Fibroblast of skin of left biceps (primary cell): ENCODE measurements around the gene NUTM1.
A peak's percentile ranks its signal among the peaks of the same experiment; 100 is the strongest.

ENCODE experiments used
- DNase-seq, 2 experiments: peaks; one replicate each; pipeline ENCODE4 v3.0.0-alpha.2; 2013; ENCODE audit warnings: low read depth in 2 of 2

The NUTM1 gene, protein sequence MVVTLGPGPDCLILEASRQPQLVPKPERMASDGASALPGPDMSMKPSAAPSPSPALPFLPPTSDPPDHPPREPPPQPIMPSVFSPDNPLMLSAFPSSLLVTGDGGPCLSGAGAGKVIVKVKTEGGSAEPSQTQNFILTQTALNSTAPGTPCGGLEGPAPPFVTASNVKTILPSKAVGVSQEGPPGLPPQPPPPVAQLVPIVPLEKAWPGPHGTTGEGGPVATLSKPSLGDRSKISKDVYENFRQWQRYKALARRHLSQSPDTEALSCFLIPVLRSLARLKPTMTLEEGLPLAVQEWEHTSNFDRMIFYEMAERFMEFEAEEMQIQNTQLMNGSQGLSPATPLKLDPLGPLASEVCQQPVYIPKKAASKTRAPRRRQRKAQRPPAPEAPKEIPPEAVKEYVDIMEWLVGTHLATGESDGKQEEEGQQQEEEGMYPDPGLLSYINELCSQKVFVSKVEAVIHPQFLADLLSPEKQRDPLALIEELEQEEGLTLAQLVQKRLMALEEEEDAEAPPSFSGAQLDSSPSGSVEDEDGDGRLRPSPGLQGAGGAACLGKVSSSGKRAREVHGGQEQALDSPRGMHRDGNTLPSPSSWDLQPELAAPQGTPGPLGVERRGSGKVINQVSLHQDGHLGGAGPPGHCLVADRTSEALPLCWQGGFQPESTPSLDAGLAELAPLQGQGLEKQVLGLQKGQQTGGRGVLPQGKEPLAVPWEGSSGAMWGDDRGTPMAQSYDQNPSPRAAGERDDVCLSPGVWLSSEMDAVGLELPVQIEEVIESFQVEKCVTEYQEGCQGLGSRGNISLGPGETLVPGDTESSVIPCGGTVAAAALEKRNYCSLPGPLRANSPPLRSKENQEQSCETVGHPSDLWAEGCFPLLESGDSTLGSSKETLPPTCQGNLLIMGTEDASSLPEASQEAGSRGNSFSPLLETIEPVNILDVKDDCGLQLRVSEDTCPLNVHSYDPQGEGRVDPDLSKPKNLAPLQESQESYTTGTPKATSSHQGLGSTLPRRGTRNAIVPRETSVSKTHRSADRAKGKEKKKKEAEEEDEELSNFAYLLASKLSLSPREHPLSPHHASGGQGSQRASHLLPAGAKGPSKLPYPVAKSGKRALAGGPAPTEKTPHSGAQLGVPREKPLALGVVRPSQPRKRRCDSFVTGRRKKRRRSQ

DNA sequence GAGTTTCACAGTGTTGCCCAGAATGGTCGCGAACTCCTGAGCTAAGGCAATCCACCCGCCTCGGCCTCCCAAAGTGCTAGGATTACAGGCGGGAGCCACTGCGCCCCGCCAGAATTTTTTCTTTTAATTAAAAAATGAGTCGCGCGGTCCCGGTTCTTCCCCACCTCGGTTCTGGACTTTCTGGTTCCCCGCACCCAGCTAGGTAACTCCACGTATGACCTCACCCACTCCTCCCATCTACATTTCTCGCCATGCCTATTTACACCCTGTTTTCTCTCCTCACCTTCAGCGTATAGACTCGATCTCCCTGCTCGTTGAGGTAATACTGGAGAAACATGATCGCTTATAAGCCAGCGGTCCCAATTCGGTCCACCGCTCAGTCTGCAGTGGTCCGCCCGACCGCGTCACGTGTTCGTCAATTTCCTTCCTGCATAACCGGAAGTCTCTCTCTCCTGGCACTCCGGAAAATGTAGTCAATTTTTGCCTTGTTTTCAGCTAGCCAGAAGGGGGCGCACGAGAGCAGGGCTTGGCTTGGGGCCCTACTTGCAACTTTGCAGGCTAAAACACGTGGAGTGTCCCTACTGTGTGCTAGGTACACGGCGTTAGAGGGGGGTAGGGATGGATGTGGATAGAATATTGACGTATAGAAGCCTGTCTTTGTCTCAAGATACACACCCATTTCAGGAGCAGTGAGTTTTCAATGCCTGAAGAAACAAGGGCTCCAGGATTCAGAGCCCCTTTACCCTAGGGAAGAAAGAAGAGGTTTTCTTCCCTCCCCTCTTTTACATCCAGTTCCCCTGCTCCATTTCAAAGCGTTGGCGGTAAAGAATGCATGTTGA lies at the start of gene NUTM1, which contains the start of gene NOP10:
Gene NUTM1, plus strand, starts transcription at position 579 of the 839 bp plus-strand sequence. CDS start 382 bp downstream, outside the sequence.
Gene NOP10, minus strand, starts transcription at position 400 of the 839 bp plus-strand sequence. Its CDS starts 63 bp downstream, at position 337.
- peak; percentile 73 to 74 for DNase-seq

DNA sequence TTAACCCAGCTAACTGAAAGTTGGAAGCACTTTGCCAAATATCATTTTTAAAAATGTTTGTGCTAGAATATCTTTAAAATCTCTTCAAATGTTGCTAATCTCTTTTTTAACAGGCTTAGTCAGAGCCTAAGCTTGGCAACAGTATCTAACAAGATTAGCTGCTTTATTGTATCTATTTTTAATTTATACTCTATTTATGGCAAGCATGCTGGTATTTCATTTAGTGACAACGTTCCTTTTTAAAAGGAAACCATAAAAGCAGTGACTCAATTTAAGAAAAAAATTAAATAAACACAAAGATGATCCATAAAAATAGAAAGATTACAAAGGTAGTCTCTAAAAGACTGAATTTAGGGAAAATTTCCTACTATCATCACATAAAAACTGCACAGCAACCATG lies 46.1 kb upstream of the NUTM1 start:
- DNase-seq, result no peak

DNA sequence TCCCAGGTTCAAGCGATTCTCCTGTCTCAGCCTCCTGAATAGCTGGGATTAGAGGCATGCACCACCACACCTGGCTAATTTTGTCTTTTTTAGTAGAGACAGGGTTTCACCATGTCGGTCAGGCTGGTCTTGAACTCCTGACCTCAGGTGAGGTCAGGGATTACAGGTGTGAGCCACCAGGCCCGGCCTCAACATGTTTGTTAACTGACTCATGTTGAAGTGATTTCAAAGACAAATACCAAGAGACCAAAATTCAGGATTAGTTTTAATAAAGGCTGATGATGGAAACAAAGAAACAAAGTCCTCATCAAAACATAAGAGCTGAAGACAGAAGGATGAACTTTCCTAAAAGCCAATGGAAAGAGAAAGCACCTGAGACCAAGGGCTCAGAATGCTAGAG lies 42.1 kb upstream of the NUTM1 start:
- DNase-seq, result no peak

DNA sequence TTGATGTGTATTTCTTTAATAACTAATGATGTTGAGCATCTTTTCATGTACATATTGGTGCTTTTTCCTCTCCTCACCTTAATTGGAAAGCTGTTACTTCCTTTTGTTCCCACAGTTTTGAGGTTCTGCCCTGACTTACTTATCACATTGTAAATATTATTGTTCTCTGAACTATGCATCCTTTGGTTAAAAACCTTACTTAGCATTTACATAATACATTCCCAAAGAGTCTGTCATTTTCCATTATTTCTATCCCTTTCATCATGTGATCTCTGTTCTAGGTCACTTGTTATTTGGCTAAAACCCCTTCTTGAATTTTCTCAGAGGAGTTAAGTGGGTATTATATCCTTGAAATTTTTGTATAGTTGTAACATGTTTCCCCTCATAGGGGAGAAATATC lies 38.5 kb upstream of the NUTM1 start:
- peak in 1 of 2 experiments; percentile 3 for DNase-seq

DNA sequence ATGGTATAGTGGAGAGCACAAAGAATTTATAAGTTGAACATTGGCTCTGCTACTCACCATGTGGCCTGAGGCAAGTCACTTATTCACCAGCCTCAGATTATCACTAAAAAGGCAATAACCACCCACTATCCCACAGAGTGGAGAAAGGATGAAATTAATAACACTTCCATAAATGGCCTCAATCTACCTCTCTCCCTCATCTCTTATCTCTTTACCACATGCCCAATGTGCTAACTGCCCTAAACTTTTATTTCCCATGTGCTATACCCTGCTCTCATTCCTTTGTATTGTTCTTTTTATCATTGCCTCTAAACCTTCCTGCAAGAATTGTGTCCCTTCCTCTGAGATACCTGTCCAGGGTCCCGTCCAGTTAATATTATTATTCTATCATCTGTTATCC lies 31.6 kb upstream of the NUTM1 start:
- no peak for DNase-seq

DNA sequence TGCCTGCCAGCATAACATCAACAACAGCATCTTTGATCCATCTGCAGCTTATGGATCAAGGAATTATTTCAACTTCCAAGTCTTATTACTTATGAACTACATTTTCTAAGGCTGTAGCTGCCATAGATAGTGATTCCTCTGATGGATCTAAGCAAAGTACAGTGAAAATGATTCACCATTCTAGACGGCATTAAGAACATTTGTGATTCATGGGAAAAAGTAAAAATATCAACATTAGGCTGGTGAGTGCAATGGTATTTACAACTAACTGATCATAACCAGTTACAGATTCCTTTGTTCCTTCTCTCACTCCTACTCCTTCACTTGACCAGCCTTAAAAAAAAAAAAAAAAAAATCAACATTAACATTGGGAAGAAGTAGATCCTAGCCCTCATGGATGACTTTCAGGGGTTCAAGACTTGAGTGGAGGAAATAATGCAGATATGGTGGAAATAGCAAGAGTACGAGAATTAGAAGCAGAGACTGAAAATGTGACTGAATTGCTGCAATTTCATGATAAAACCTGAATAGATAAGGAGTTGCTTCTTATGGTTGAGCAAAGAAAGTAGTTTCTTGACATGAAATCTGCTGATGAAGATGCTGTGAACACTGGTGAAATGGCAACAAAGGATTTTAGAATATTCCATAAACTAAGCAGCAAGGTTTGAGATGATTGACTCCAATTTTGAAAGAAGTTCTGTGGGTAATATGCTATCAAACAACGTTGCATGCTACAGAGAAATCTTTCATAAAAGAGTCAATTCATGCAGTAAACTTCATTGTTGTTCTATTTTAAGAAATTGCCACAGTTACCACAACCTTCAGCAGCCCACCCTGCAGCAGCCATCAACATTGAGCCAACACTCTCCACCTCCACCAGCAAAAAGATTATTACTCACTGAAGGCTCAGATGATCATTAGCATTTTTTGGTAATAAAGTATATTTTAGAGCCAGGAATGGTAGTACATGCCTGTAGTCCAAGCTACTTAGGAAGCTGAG lies 28.3 kb upstream of the NUTM1 start:
- DNase-seq, result no peak

DNA sequence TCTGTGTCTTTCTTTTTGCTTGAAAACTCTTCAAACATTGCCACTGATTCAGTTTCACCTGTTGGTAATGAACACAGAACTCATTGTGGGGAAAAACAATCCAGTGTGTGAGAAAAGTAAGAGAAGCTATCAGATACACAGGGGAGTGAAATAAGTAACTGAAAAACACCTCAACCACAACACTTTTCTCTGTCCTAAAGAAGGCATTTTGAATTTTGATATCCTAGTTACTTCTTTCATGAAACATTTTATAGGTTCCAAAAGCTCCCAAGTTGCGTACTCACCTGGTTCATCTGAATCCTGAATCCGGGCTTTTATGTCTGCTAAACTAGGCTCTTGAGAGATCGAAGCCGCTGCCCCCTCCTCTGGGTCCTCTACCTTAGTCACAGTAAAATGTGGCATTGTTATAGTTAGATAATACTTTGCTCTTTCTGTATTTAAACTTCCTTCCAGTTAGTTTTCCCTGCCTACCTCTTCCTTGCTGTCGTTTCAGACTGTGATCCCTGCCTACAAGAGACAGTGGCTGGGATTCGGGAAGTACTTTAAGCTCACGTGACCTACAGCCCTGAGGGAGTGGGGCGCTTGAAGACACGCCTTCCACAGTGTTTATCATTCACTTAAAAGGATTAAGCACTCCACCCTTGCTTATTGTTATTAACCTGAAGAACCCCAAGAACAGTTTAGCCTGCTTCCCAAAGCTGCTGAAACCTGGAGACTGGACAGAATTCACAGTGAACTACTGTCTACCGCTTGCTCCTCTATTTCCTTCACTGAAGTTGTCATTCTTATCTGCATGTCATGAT lies 24.6 kb upstream of the NUTM1 start:
- DNase-seq, result no peak

DNA sequence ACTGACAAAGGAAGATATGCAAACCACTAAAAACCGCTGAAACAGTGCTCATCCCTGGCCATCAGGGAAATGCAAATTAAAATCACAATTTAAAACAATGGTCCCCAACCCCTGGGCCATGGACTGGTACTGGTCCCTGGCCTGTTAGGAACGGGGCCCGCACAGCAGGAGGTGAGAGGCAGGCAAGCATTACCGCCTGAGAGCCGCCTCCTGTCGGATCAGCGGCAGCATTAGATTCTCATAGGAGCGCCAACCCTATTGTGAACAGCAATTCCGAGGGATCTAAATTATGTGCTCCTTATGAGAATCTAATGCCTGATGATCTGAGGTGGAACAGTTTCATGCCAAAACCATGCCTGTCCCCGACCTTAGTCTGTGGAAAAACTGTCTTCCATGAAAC lies 19.9 kb upstream of the NUTM1 start:
- no peak for DNase-seq

DNA sequence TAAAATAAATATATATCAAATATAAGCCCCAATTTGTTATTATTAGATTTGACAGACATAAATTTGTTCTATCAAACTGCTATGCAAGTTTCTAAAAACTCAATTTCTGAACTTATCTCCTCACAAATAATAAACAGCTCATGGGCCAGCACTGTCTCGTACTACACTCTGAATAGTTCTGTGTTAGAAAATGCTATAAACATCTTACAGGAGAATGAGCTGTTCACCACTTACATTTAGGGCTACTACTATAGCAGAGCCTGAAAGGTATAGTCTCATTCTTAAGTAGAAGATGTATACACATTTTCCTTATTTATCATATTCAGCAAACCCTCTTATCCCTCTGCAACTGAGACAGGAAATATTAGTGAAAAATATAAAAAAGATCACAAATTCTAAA lies 18.2 kb upstream of the NUTM1 start:
- DNase-seq, result no peak

DNA sequence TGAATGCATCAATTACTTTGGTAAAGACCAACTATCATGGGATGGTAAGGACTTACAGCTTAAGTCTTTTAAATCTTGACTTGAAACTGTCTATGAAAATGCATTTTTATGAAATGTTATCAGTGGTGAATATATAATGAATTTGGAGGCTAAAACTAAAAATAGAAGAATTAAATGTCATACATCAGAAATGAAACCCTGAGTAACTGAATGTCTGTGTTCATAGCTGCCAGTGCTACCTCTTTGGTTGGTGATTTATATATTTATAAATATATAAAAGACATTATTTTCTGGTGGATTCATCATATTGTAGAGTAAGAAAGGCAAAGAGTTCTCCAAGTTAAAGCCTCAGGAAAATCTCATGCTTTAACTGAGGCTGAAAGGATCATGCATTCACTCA lies 17.7 kb upstream of the NUTM1 start:
- no peak for DNase-seq

DNA sequence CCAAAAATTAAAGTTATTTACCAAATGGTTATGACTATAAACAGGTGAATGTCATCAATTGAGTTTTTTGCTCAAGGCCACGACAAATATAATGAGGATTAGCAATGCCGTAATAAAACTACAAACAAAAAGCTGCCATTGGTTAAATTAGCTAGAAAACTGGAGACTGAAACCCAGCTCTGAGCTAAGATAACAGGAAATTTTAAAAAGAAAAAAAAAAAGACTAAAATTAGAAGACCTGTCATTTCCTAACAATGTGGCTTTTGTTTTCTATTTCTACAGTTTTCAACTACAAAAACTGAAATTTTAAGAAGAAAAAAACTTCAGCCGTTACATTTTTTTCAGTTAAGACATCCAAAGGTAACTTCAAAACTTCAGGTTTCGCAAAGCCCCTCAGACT lies 15.2 kb upstream of the NUTM1 start:
- no peak for DNase-seq

DNA sequence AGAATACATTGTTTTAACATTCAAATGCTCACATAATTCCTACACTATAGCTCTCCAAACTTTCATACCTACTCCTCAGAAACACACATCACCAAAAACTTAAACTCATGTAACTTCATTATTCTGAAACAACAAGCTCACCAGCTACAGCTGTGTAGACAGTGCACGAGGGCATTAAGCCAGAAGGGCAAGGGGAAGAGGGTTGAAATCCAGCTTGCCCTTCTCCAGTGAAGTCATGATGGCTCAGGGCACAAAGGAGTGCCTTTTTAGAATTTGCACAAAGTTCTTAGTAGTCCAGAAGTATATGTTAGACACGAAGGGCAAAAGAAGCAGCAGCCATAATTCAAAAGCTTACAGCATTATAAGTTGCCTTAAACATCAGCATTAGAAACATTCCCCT lies 14.1 kb upstream of the NUTM1 start:
- DNase-seq, result no peak

DNA sequence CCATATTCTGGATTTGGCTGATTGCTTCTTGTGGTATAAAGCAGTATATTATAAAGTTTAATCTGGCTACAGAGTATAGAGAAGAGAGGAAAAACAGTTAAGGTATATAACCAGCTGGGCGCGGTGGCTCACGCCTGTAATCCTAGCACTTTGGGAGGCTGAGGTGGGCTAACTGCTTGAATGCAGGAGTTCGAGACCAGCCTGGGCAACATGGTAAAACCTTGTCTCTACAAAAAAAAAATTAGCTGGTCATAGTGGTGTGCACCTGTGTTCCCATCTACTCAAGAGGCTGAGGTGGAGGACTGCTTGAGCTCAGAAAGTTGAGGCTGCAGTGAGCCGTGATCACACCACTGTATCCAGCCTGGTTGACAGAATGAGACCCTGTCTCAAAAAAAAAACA lies 12.8 kb upstream of the NUTM1 start:
- DNase-seq, result no peak

DNA sequence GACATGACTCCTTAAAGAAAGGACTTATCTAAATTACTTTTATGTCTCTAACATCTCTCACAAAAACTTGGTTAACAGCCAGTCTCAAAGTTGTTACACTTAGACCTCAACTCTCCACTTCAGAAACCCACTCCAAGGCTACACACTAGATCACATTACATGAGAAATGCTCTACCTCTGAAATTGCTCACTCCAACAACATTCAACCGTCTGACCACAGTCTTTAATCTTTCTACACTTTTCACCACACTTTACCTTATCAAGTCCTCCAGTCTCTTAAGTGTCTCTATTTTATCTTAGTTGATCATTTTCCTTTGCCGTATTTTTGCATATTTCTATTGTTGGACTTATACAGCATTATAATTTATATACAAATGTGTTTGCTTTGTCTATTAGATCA lies 11.3 kb upstream of the NUTM1 start:
- DNase-seq, result no peak

DNA sequence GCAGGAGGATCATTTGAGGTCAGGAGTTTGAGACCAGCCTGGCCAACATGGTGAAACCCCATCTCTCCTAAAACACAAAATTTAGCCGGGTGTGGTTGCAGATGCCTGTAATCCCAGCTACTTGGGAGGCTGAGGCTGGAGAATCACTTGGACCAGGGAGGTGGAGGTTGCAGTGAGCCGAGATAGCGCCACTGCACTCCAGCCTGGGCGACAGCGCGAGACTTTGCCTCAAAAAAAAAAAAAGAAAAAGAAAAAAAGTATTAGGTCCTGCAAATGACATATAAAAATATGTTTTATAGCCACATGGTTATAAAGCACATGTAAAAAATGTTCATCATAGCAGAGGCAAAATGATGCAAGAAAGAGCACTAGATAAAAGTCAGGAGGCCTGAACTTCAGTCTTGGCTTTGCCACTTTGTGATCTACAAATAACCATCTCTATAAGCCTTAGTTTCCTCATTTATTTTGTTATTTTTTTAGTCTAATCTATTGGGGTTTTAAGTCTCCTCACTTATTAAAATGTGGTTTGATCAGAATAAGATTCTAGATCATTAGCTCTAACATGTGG lies 10.5 kb upstream of the NUTM1 start:
- DNase-seq, result no peak

DNA sequence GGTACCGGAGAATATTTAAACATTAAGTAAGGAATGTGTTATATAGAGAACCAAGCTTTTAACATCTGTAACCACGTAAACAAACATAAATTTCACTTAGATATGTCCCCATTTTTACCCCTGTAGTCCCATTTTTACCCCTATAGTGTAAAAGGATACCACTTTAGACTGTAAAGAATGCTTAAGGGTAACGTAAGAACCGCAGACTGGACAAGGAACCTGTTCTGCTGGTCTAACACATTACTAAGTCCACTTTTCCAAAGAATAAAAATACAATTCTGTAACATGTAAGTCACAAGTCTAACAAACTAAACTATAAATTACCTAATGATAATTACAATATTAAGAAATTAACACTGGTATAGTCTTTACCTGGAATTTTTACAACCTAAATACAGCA lies 8.4 kb upstream of the NUTM1 start:
- no peak for DNase-seq

DNA sequence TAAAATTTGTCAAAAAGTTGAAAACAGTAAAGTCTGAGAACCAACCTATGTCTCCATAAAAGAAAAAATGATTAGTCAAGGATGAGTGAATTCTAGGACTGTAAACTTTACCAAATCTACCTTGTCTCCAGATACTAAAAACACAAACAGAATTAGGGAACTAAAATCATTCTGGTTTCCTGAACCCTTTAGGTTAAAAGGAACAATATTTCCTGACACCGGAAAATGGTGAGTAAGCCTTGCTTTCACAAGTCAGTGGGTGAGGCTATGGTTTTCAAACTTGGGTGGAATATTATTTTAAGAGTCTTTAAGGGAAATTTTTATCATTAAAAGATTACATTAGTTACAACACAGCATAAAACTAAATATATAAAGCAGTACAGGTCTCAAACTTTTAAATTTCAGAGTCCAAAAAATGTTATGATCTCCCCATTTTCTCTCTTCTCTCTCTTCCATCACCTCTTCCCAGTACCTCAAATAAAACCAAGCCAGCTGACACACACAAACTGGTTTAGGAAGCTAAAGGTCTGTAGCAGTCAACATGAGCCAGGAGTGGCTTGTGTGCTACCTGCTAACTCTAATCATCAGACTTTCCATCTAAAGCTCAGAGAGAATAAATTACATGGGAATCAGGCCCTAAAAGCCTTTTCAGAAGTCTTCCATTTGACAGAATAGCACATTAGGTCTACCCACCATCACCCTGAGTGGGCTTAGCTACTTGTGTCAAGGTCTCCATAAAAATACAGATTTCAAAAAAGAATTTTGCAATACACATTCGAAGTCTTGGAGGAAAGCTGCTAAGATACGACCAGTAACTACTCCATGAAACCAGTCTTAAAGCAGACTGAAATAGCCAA lies 7.7 kb upstream of the NUTM1 start:
- DNase-seq, result no peak
